GM18858 (cell line): ENCODE measurements around the gene ZNF747.

ENCODE experiments used
- ATAC-seq: cut with Tn5 transposase; IDR thresholded peaks from one replicate; pipeline ENCODE4 v1.9.1; 2021; ENCODE audit not compliant: unreplicated experiment

The ZNF747 gene

GRCh38 chr16:30534368-30535105 is at the start of gene ZNF747:
ZNF747 (minus strand) TSS chr16:30534858; CDS start chr16:30534679, 179 bp downstream.
- ATAC-seq: peak; percentile 46

GRCh38 chr16:30582611-30583340 is 48.1 kb upstream of the ZNF747 start:
- no peak for ATAC-seq

GRCh38 chr16:30581457-30581856 is 46.8 kb upstream of the ZNF747 start:
- no peak for ATAC-seq

GRCh38 chr16:30574678-30575077 is 40.0 kb upstream of the ZNF747 start:
- ATAC-seq: no peak

GRCh38 chr16:30571445-30572322 is 37.0 kb upstream of the ZNF747 start, which contains the start of gene ZNF688:
ZNF688 (minus strand) TSS chr16:30571714; CDS start chr16:30571629, 85 bp downstream.
- ATAC-seq: peak; percentile 52

- no peak for ATAC-seq
These were observed 36.2 kb upstream of the ZNF747 start for GRCh38 chr16:30570636-30571444.

- no peak for ATAC-seq
These were observed 35.3 kb upstream of the ZNF747 start for GRCh38 chr16:30569746-30570635.

- ATAC-seq: no peak
These were observed 34.6 kb upstream of the ZNF747 start for GRCh38 chr16:30569281-30569680.

GRCh38 chr16:30567991-30568638 is 33.5 kb upstream of the ZNF747 start:
- ATAC-seq: no peak

- no peak for ATAC-seq
These were observed 32.7 kb upstream of the ZNF747 start for GRCh38 chr16:30567160-30567990.

- ATAC-seq: no peak
These were observed 31.9 kb upstream of the ZNF747 start for GRCh38 chr16:30566531-30566930.

- ATAC-seq: no peak
These were observed 31.3 kb upstream of the ZNF747 start for GRCh38 chr16:30565984-30566383.

- ATAC-seq: no peak
These were observed 30.9 kb upstream of the ZNF747 start for GRCh38 chr16:30565526-30565925.

- ATAC-seq: no peak
These were observed 27.4 kb upstream of the ZNF747 start for GRCh38 chr16:30562021-30562420.

GRCh38 chr16:30561089-30561816 is 26.6 kb upstream of the ZNF747 start:
- ATAC-seq: no peak

- no peak for ATAC-seq
These were observed 25.0 kb upstream of the ZNF747 start for GRCh38 chr16:30559690-30560089.

- no peak for ATAC-seq
These were observed 24.2 kb upstream of the ZNF747 start for GRCh38 chr16:30558789-30559377.
